Stimulated activated CD4-positive, alpha-beta T cell treated with anti-CD3 and anti-CD28 coated beads, Interleukin-12 subunit alpha, Interleukin-12 subunit beta, amount 100 ng/mL, for 24 hours (primary cell): Measurements from ENCODE around the gene LGR6.
"Not testable (repeated sequence)": the region's sequence is repeated elsewhere in the genome, so short reads cannot be mapped to it uniquely, and the experiment has no call there.

Experiments used
- DNase-seq, 2 experiments: peaks; one replicate each; pipeline ENCODE4 v3.0.0-alpha.2; 2020; ENCODE audit warnings: low read depth in 2 of 2

Gene LGR6

GRCh38 chr1:202240226-202240625 is 46.6 kb downstream of the LGR6 start:
- not testable (repeated sequence) for DNase-seq

- no peak for DNase-seq
Observed at GRCh38 chr1:202240956-202241355, 47.4 kb downstream of the LGR6 start.

DNA sequence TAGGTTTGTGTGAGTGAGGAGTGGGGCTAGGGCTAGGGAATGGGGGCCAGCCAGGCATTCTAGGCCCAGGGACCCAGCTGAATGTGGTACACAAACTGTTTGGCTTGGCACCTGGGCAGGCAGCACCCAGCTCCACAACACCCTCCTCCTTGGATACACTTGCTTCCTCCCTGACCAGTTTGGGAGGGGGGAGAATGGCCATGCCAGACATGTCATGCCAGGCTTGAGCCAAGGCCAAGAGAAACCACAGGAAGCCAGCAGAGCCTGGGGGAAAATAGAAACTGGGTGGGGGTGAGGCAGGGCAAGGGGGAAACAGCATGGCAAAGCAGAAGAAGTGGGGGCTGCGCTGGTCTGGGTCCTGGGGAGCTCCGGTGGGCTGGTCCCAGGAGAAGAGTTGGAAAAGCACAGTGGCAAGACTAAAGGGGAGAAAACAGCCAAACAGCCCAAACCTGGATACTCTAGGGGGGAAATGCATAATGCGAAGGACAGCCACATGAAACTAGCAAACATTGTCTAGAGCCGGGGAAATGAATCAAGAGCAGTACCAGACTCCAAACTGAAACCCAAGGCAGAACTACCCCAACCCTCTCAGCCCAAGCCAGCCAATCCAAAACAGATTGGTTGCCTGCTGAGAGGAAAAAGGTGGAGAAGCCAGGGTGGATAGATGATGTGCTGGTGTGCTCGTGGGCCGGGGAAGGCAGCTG is 47.9 kb downstream of the LGR6 start:
- DNase-seq = no peak

- no peak for DNase-seq
Observed at GRCh38 chr1:202242080-202242419, 48.5 kb downstream of the LGR6 start.

DNA sequence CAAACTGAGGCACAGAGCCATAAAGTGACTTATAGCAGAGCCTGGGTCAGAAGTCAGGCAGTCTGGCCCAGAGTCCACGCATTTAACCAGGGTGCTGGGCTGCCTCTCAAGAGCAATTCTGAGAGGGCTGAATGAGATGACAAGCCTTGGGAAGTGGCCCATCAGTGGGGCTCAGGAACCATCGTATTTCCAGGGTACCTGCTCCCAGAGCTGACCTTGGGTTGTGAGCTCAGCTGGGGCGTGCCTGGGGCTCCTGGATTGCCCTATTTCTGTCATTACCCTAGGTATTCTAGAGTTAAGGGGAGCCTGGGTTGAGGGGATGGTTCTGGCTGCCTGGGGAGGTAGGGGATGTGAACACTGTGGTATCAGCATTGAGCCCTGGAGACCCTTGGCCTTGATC is 49.4 kb downstream of the LGR6 start:
- DNase-seq = no peak

- DNase-seq = no peak
Observed at GRCh38 chr1:202244841-202245261, 51.3 kb downstream of the LGR6 start.

GRCh38 chr1:202245391-202245790 is 51.8 kb downstream of the LGR6 start:
- DNase-seq = no peak

DNA sequence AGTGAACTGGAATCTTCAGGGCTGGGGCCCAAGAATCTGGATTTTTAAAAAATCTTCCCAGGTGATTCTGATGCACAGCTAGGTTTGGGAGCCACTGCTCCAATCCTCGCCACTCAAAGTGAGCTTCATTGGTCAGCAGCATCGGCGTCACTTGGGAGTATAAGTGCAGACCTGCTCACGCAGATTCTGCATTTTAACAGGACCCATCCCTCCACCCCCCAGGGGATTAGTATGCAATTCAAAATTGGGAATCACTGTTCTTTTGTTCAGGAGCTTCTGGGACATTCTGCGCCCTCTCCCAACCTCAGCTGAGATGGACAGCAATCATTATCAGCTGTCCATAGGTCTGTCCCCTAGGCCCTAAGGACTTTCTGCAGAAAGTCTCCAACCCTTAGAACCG is 53.5 kb downstream of the LGR6 start:
- no peak for DNase-seq

DNA sequence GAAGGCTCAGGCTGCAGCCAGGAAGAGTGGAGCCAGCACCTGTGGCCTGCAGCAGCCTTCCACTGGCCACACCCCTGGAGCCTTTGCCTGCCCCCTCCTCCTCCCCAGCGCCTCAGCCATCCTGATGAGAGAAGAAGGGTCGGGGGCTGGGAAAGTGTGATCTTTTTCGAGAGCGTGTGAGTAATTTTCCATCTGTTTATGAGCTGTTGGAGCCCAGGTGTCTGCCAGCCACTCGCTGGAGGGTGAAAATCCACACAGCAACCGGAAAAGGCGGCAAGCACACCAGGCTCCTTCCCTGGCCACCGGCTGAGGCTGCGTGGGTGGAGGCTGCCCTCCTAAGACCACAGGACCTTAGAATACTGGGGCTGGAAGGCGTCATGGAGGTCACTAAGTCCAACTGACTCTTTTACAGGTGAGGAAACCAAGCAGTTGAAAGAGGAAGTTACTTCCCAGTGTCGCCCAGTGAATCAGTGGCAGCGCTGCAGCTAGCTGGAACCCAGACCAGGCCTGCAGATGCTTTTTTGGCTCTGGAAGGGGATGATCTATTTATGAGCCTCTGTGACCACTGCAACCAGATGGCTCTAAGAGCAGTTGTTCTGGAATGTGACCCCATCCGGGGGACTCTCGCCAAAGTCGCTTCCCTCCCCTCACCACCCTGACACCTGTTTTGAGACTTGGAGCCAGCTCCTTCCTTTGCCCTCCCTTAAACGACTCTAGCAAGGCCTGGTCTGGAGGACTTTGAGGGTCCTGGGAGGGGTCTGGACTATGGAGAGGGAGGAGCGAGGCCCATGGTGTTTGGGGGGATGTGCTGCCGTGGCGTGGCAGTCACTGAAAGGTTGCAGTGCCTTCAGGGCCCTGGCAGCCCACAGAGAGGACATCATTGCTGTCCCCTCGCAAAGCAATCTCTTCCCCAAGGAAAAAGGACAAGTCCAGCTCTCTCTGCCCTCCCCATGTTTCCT is 54.5 kb downstream of the LGR6 start:
- DNase-seq = no peak

GRCh38 chr1:202248861-202249260 is 55.3 kb downstream of the LGR6 start:
- no peak for DNase-seq

DNA sequence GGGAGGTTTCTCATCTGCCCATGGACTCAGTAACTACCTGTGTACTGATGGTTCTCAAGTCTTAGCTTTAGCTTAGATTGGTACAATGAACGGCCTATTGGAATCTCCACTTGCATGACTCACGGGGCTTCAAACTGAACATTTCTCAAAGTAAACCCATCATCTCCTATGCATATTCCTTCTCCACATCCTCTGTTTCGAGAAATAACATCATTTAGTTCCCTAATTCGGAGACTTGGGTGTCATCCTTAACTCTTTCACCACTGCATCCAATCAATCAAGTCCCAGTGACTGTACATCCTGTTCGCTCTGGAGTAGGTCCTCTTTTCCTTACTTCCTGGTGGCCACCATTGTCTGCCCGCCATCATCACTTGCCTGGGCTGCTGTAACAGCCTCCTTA is 55.8 kb downstream of the LGR6 start:
- no peak for DNase-seq

DNA sequence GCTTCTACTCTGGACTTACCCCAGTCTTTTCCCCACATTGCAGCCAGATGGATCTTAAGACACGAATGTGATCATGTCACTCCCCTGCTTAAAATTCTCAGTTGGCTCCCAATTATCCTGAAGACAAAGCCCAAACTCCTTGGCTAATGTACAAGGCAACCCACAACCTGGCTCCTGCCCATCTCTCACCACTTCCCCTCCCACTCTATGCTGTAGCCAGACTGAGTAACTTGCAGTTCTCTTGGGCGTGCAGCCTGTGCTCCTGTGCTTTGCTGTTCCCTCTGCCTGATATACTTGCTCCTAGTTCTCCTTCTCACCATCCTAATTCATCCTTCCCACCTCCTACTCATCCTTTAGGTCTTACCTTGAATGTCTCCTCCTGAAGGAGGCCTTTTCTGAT is 56.2 kb downstream of the LGR6 start:
- DNase-seq = no peak

- no peak for DNase-seq
Observed at GRCh38 chr1:202250982-202251381, 57.4 kb downstream of the LGR6 start.

- no peak for DNase-seq
Observed at GRCh38 chr1:202251424-202252256, 58.0 kb downstream of the LGR6 start.

- DNase-seq = no peak
Observed at GRCh38 chr1:202252271-202252670, 58.7 kb downstream of the LGR6 start.

DNA sequence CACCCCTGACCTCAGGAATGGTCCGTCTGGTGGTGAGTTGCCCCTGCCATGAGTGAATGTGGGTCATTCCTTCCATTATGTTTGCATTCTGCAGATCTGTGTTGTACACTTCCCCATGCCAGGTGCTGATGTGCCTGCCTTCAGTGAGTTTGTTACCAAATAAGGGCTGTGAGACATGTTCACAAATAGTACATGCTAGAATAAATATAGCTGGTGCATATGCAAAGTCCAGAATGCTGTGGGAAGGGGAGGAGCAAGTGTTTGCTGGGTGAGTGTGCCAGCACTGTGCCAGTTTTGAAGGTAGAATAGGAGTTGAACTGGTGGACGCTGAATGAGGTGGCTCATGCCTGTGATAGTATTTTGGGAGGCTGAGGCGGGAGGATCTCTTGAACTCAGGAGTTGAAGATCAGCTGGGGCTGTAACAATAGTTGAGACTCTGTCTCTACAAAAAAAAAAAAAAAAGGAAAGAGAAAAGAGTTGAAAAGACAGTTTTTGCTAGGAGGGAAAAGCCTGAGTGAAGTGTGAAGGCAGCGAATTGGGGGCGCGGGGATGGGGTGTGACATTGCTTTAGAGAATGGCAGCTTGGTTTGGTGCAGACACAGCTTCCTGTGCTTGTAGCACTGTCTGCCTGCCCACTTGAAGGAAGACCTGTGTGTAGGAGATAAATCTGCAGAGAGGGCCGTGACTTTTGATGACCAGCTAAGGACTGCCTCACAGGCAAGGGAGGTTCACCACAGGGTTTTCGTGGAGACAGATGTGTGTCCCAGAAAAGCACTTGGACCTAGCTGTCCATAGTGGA is 61.1 kb downstream of the LGR6 start:
- no peak for DNase-seq

DNA sequence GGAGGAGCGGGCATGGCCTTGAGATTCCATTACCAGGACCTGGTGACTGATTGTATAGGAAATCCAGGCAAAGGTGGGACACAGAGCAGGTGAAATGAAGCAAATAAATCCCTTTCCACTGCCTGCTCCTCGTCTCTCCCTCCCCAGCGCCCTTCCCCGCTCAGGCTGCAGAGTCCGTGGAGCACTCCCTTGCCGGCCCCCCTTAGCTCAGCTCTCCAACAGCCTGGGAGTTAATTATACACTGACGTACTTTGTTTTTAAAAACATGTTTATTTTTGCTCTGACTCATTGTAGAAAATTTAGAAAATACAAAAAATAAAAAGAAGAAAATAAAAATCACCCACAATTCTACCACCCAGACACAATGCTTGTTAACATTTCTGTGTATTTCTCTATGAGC is 61.7 kb downstream of the LGR6 start:
- DNase-seq = no peak

DNA sequence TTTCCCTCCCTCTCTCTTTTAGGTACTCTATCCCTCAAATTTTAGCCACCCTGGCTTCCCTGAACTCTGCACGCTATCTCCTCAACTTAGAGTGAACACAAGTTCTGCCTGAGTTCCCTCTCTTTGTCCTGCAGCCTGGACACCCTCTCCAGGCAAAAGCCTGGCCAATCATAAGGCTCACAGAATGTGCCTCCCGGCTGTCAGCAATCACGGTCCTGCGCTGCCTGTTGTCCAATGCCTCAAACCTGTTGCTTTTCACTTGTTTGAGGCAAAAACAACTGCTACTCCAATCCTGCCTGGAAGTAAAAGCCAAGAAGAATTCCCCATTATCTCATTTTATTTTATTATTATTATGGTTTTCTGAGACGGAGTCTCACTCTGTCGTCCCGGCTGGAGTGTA is 66.1 kb downstream of the LGR6 start:
- no peak for DNase-seq

DNA sequence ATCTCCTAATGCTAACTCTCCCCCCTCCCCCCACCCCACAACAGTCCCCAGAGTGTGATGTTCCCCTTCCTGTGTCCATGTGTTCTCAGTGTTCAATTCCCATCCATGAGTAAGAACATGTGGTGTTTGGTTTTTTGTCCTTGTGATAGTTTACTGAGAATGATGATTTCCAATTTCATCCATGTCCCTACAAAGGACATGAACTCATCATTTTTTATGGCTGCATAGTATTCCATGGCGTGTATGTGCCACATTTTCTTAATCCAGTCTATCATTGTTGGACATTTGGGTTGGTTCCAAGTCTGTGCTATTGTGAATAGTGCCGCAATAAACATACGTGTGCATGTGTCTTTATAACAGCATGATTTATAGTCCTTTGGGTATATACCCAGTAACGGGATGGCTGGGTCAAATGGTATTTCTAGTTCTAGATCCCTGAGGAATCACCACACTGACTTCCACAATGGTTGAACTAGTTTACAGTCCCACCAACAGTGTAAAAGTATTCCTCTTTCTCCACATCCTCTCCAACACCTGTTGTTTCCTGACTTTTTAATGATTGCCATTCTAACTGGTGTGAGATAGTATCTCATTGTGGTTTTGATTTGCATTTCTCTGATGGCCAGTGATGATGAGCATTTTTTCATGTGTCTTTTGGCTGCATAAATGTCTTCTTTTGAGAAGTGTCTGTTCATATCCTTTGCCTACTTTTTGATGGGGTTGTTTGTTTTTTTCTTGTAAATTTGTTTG is 67.8 kb downstream of the LGR6 start:
- not testable (repeated sequence) for DNase-seq

- no peak for DNase-seq
Observed at GRCh38 chr1:202263628-202264027, 70.0 kb downstream of the LGR6 start.

DNA sequence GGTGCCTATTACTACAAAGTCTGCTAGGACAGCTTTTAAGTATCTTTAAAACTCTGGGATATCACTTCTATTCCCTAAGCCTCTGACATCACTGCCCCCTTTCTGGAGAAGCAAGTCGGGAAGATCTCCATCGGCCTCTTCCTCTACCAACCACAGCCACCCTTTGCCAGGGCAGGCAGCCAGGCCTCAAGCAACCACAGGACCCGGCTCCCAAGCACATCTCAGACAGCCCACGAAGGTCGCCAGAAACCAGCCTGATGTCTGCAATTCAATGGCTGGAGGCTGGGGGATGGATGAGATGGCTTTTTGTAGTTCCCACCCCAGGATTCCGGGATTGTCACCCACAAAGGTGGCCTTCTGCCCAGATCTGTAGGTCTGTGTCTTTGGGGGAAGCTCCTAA is 70.7 kb downstream of the LGR6 start:
- DNase-seq = no peak
